ENCODE measurements around the gene DNAJC9. TPM values are rescaled to one million over a fixed set of nuclear protein-coding genes. Genes with fewer than 3 reads are reported as not detected.
A peak's percentile ranks its signal among the peaks of the same experiment; 100 is the strongest.

The DNAJC9 gene
- total RNA-seq, 1 experiment from 2014 or later = 31.7 TPM

DNA sequence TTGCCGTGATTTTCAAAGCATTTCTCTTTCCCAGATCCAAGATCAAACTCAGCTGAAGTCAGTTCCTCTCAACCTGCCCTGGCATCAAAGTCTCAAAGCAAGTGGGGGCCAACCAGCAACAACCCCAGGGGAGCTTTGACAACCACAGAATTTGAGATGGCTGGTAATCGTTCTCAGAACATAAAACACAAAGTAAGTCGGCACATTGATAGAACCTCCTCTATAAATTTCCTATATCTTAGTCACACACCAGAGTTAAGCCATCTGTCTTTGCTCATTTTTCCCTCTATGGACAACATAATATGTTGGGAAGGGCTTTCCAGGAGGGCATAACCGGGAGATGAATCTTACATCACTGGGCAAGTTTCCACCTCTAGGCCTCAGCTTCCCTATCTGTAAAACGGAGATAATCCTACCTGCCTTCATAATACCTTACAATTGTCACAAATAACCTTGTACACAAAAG, 1.2 kb upstream of the DNAJC9 start:
- no peak overlapping the region for H2AFZ ChIP-seq (ENCODE audit: low read length)

DNA sequence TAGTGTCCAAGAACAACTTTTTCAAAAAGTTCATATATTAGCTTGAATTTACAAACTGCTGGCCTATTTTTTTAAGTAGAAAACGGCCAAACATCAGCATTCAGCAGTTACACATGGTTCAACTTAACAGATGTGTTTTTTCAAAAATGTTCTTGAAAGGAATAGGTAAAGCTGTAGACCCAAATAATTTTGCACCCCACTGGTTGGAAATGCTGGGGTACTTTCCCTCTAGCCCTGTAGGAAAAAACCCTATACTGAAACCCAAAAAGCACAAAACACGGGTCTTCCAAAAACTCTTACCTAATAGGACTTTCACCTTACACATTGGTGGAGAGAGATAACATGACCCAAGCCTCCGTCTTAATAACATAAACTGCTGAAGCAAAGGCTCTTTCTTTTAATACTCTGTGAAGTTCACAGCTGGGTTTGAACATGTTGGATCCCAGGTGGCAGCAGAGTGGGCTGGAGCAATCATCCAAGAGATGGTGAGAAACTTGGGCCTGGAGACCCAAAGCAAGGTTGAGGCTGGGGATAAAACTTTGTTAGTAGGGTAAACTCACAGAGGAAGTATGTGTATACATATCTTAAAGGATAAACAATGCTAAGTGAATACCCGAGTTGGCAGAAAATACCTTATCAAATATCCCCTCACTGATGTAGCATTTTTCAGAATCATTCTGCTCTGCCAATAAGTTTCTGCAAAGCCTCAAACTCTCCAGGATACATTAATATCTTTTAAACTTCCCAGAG, 629 bp upstream of the DNAJC9 start:
- Histone ChIP-seq H3K9me2 (replicated peaks; ENCODE audit: insufficient read depth, low read length) (no peaks in the 10 kb centered on the region), H3K4me1 (ENCODE audit: low read length) (peaks cover 66% of the 10 kb centered on the region), H4K20me1 (ENCODE audit: insufficient read depth, low read depth, low read length) (no peaks in the 10 kb centered on the region), H3K79me2 (ENCODE audit: low read length) (peaks cover 82% of the 10 kb centered on the region), H3K36me3 (ENCODE audit: insufficient read depth, low read length) (peaks cover 43% of the 10 kb centered on the region), H3K27ac (ENCODE audit: low read length) (peak overlapping the region; percentile 83), H3K9me3 (ENCODE audit: low read length) (no peaks in the 10 kb centered on the region), H2AFZ (ENCODE audit: low read length) (no peak overlapping the region), H3K4me3 (ENCODE audit: low read length) (peak overlapping the region; percentile 90), H3K9ac (ENCODE audit: low read length) (peak overlapping the region; percentile 84), H3K4me2 (ENCODE audit: low read depth, low read length, poor library complexity, severe bottlenecking) (peak overlapping the region; percentile 90), H3K27me3 (ENCODE audit: low read length) (no peaks in the 10 kb centered on the region)
- peak; percentile 65 for DNase-seq

More for the DNA sequence above, 1.2 kb upstream of the DNAJC9 start:
- Histone ChIP-seq H3K4me3 (ENCODE audit: low read length) (peak overlapping the region; percentile 90), H3K36me3 (ENCODE audit: insufficient read depth, low read length) (peaks cover 39% of the 10 kb centered on the region), H3K27ac (ENCODE audit: low read length) (peak overlapping the region; percentile 83), H3K4me2 (ENCODE audit: low read depth, low read length, poor library complexity, severe bottlenecking) (peak overlapping the region; percentile 90), H3K9ac (ENCODE audit: low read length) (peak overlapping the region; percentile 84), H3K27me3 (ENCODE audit: low read length) (no peaks in the 10 kb centered on the region), H3K9me2 (replicated peaks; ENCODE audit: insufficient read depth, low read length) (no peaks in the 10 kb centered on the region), H3K79me2 (ENCODE audit: low read length) (peaks cover 87% of the 10 kb centered on the region), H3K4me1 (ENCODE audit: low read length) (peaks cover 67% of the 10 kb centered on the region), H4K20me1 (ENCODE audit: insufficient read depth, low read depth, low read length) (no peaks in the 10 kb centered on the region), H3K9me3 (ENCODE audit: low read length) (no peaks in the 10 kb centered on the region)
- DNase-seq = peak; percentile 70

DNA sequence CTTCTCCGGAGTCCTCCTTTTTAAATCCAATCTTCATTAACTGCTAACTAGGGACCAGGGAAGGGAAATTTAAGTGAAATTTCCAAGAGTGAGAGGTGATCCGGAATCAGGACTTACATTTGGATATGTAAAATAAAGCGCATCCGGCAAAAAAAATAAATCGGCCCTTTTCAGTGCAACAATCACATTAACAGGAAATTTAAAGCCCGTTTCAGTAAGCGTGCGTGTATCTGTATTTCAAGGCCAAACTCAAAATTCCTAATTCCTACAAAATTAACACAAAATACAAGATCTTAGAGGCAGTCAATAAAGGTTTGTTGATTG, 771 bp downstream of the DNAJC9 start:
- peak overlapping the region; percentile 90 for H3K4me3 ChIP-seq (ENCODE audit: low read length)
- H3K79me2 ChIP-seq (ENCODE audit: low read length) = peaks cover 75% of the 10 kb centered on the region
- H3K9ac ChIP-seq (ENCODE audit: low read length) = peak overlapping the region; percentile 84
- H3K27me3 ChIP-seq (ENCODE audit: low read length) = no peaks in the 10 kb centered on the region
- H3K4me1 ChIP-seq (ENCODE audit: low read length) = peaks cover 63% of the 10 kb centered on the region
- no peaks in the 10 kb centered on the region for H4K20me1 ChIP-seq (ENCODE audit: insufficient read depth, low read depth, low read length)
- H3K4me2 ChIP-seq (ENCODE audit: low read depth, low read length, poor library complexity, severe bottlenecking) = peak overlapping the region; percentile 90
- peaks cover 55% of the 10 kb centered on the region for H3K36me3 ChIP-seq (ENCODE audit: insufficient read depth, low read length)
- no peak overlapping the region for H2AFZ ChIP-seq (ENCODE audit: low read length)
- no peaks in the 10 kb centered on the region for H3K9me3 ChIP-seq (ENCODE audit: low read length)
- H3K27ac ChIP-seq (ENCODE audit: low read length) = peak overlapping the region; percentile 81
- no peaks in the 10 kb centered on the region for H3K9me2 ChIP-seq (replicated peaks; ENCODE audit: insufficient read depth, low read length)
- DNase-seq = peak; percentile 61

DNA sequence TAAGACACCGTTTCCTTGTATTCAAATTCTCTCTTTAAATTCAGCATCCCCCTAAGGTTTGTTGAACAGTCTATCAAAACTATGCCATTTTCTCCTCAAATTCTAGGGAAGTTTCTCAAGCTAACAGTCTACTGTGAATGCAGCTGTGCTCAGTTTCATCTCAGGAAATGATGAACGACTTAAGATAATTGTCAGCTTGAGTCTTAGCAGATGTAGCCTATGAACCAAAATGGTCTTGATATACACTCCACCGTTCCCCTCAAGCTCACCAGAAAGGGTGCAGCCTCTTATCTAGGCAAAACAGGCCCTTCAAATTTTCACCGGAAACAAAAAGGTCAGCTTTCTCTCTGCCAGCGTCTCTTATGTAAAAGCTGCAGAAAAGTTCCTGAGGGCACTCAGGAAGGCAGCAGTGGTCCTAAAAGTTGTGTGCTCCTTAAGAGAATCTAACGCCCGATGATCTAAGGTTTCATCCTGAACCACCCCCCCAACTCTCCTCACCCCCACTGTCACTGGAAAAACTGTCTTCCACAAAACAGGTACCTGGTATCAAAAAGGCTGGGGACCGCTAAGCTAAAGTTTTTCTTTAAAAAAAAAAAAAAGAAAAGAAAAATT, 2.1 kb downstream of the DNAJC9 start:
- DNase-seq = no peak
- Histone ChIP-seq H3K27me3 (ENCODE audit: low read length) (no peaks in the 10 kb centered on the region), H3K9me2 (replicated peaks; ENCODE audit: insufficient read depth, low read length) (no peaks in the 10 kb centered on the region), H3K79me2 (ENCODE audit: low read length) (peaks cover 66% of the 10 kb centered on the region), H3K27ac (ENCODE audit: low read length) (peak overlapping the region; percentile 10; the same call in 1 of the 2 replicates), H3K4me1 (ENCODE audit: low read length) (peaks cover 50% of the 10 kb centered on the region), H3K4me3 (ENCODE audit: low read length) (peak overlapping the region; percentile 90), H3K9me3 (ENCODE audit: low read length) (no peaks in the 10 kb centered on the region), H4K20me1 (ENCODE audit: insufficient read depth, low read depth, low read length) (no peaks in the 10 kb centered on the region), H3K9ac (ENCODE audit: low read length) (peak overlapping the region; percentile 84), H3K36me3 (ENCODE audit: insufficient read depth, low read length) (peaks cover 57% of the 10 kb centered on the region; the same call in 1 of the 2 replicates), H3K4me2 (ENCODE audit: low read depth, low read length, poor library complexity, severe bottlenecking) (peak overlapping the region; percentile 90), H2AFZ (ENCODE audit: low read length) (no peak overlapping the region)

DNA sequence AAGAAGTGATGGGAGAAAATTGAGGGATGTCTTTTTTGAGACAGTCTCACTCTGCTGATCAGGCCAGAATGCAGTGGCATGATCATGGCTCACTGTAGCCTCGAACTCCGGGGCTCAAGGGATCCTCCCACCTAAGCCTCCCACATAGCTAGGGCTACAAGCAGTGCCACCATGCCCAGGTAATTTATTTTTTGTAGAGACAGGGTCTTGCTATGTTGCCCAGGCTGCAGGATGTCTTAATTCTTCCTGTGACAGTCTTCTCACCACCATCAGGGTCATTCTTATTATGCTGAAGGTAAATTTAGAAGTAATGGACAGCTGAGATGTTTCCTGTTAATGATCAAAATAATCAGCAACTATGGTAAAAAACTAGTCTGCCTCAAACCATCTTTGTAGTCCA, 7.1 kb downstream of the DNAJC9 start:
- Histone ChIP-seq H3K79me2 (ENCODE audit: low read length) (peaks cover 27% of the 10 kb centered on the region), H3K4me2 (ENCODE audit: low read depth, low read length, poor library complexity, severe bottlenecking) (no peak overlapping the region), H3K9me2 (replicated peaks; ENCODE audit: insufficient read depth, low read length) (no peaks in the 10 kb centered on the region), H3K27ac (ENCODE audit: low read length) (no peak overlapping the region), H3K27me3 (ENCODE audit: low read length) (no peaks in the 10 kb centered on the region), H3K36me3 (ENCODE audit: insufficient read depth, low read length) (peaks cover 62% of the 10 kb centered on the region; the same call in 1 of the 2 replicates), H3K9me3 (ENCODE audit: low read length) (no peaks in the 10 kb centered on the region), H2AFZ (ENCODE audit: low read length) (no peak overlapping the region), H4K20me1 (ENCODE audit: insufficient read depth, low read depth, low read length) (no peaks in the 10 kb centered on the region), H3K4me1 (ENCODE audit: low read length) (peaks cover 11% of the 10 kb centered on the region), H3K4me3 (ENCODE audit: low read length) (no peak overlapping the region), H3K9ac (ENCODE audit: low read length) (no peak overlapping the region)
- no peak for DNase-seq

DNA sequence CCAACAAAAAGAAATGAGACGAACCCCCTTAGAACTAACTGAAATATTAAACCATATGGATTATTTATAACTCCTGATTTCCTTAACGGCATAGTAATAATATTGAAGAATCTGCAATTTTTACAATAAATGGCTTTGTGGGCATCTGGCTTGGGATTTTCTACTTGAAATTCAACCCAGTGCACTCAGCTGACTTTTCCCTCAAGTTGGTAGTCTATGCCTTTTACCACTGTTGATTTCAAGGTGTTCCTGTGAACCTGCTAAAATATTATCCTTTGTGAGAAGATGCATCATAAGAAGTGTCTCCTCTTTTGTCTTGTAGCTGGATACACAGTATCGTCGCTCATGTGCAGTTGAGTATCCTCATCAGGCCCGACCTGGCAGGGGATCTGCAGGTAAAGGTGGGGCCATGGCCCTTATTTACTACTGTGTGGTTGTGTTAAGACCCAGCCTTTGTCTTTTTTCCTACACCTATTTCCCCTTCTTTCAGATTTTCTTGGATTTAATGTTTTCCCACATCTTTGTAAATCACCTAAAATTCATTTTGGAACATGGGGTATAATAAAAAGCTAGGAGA, 8.0 kb downstream of the DNAJC9 start:
- H3K4me3 ChIP-seq (ENCODE audit: low read length) = no peak overlapping the region

DNA sequence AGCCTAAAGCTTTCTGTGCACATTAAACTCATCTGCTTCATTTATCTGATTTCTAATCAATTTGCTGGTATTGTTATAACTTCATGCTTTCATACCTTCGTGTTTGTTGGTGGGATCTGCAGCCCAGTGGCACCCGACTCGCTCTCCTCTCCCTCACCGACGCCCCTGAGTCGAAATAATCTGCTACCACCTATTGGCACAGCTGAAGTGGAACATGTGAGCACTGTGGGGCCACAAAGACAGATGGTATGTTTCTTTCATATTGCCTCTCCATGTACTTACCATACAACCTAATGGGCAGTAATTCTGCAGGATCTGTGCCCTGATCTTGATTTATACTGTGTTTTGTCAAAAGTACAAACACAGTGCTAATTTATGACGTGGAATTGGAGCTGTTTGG, 12.4 kb downstream of the DNAJC9 start:
- Histone ChIP-seq H3K79me2 (ENCODE audit: low read length) (no peaks in the 10 kb centered on the region), H3K9me3 (ENCODE audit: low read length) (no peaks in the 10 kb centered on the region), H3K4me1 (ENCODE audit: low read length) (no peaks in the 10 kb centered on the region), H3K27me3 (ENCODE audit: low read length) (no peaks in the 10 kb centered on the region), H3K36me3 (ENCODE audit: insufficient read depth, low read length) (peaks cover 27% of the 10 kb centered on the region; the same call in 1 of the 2 replicates), H3K4me3 (ENCODE audit: low read length) (no peak overlapping the region), H3K27ac (ENCODE audit: low read length) (no peak overlapping the region), H3K9me2 (replicated peaks; ENCODE audit: insufficient read depth, low read length) (no peaks in the 10 kb centered on the region), H4K20me1 (ENCODE audit: insufficient read depth, low read depth, low read length) (no peaks in the 10 kb centered on the region), H2AFZ (ENCODE audit: low read length) (no peak overlapping the region), H3K4me2 (ENCODE audit: low read depth, low read length, poor library complexity, severe bottlenecking) (no peak overlapping the region), H3K9ac (ENCODE audit: low read length) (no peak overlapping the region)
- DNase-seq = no peak

More for the DNA sequence above, 8.0 kb downstream of the DNAJC9 start:
- Histone ChIP-seq H3K27ac (ENCODE audit: low read length) (no peak overlapping the region), H4K20me1 (ENCODE audit: insufficient read depth, low read depth, low read length) (no peaks in the 10 kb centered on the region), H3K9me3 (ENCODE audit: low read length) (no peaks in the 10 kb centered on the region), H3K4me1 (ENCODE audit: low read length) (0 out of 2 replicates have a peak, but pooled peaks cover 3% of the 10 kb centered on the region), H3K9ac (ENCODE audit: low read length) (no peak overlapping the region), H3K36me3 (ENCODE audit: insufficient read depth, low read length) (peaks cover 59% of the 10 kb centered on the region; the same call in 1 of the 2 replicates), H2AFZ (ENCODE audit: low read length) (no peak overlapping the region), H3K9me2 (replicated peaks; ENCODE audit: insufficient read depth, low read length) (no peaks in the 10 kb centered on the region), H3K79me2 (ENCODE audit: low read length) (peaks cover 18% of the 10 kb centered on the region), H3K4me2 (ENCODE audit: low read depth, low read length, poor library complexity, severe bottlenecking) (no peak overlapping the region), H3K27me3 (ENCODE audit: low read length) (no peaks in the 10 kb centered on the region)
- DNase-seq = no peak

DNA sequence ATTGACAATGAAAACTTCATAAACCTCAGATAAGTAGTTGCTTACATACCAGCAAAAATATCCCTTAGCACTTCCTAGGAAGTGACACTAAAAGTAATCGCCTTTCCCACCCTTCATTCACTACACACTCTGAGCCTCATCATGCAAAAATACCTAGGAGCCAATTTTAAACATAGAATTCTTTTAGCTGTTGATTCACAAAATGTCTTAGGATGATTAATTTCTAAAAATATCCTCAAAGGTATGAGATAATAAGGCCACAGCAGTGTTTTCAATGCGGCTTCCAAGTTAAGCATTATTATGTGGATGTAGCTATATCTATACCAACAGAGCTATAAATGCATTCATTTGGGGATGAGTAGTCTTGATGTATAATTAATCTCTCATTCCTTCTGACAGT, 13.2 kb downstream of the DNAJC9 start:
- Histone ChIP-seq H3K36me3 (ENCODE audit: insufficient read depth, low read length) (peaks cover 19% of the 10 kb centered on the region; the same call in 1 of the 2 replicates), H3K27ac (ENCODE audit: low read length) (no peak overlapping the region), H3K9ac (ENCODE audit: low read length) (no peak overlapping the region), H3K4me1 (ENCODE audit: low read length) (no peaks in the 10 kb centered on the region), H3K27me3 (ENCODE audit: low read length) (no peaks in the 10 kb centered on the region), H3K4me2 (ENCODE audit: low read depth, low read length, poor library complexity, severe bottlenecking) (no peak overlapping the region), H3K79me2 (ENCODE audit: low read length) (no peaks in the 10 kb centered on the region), H3K9me2 (replicated peaks; ENCODE audit: insufficient read depth, low read length) (no peaks in the 10 kb centered on the region), H3K4me3 (ENCODE audit: low read length) (no peak overlapping the region), H3K9me3 (ENCODE audit: low read length) (no peaks in the 10 kb centered on the region), H4K20me1 (ENCODE audit: insufficient read depth, low read depth, low read length) (no peaks in the 10 kb centered on the region), H2AFZ (ENCODE audit: low read length) (no peak overlapping the region)
- DNase-seq = no peak

All from Karpas-422 (cell line).